KOPT-K1 (cell line): ENCODE data around the gene CR1L.
"Not testable (repeated sequence)": the region's sequence is repeated elsewhere in the genome, so short reads cannot be mapped to it uniquely, and the experiment has no call there.

Experiments
- H3K27ac ChIP-seq: fragments of 200-600 bp; sonication (generic); 2 replicates; pipeline ENCODE4 v1.5.1; 2016; ENCODE audit warnings: antibody characterized with exemption, mild to moderate bottlenecking, low read depth, low read length; ENCODE audit not compliant: poor library complexity, severe bottlenecking
- H3K36me3 ChIP-seq: fragments of 200-600 bp; sonication (generic); 2 replicates; pipeline ENCODE4 v1.5.1; 2017; ENCODE audit warnings: antibody characterized with exemption, mild to moderate bottlenecking, low read length, moderate library complexity; ENCODE audit not compliant: insufficient read depth
- H3K9me3 ChIP-seq: fragments of 200-600 bp; sonication (generic); 2 replicates; pipeline ENCODE4 v1.5.1; 2017; ENCODE audit warnings: antibody characterized with exemption, low read length, mild to moderate bottlenecking; ENCODE audit not compliant: insufficient read depth, poor library complexity, severe bottlenecking

The CR1L gene

DNA sequence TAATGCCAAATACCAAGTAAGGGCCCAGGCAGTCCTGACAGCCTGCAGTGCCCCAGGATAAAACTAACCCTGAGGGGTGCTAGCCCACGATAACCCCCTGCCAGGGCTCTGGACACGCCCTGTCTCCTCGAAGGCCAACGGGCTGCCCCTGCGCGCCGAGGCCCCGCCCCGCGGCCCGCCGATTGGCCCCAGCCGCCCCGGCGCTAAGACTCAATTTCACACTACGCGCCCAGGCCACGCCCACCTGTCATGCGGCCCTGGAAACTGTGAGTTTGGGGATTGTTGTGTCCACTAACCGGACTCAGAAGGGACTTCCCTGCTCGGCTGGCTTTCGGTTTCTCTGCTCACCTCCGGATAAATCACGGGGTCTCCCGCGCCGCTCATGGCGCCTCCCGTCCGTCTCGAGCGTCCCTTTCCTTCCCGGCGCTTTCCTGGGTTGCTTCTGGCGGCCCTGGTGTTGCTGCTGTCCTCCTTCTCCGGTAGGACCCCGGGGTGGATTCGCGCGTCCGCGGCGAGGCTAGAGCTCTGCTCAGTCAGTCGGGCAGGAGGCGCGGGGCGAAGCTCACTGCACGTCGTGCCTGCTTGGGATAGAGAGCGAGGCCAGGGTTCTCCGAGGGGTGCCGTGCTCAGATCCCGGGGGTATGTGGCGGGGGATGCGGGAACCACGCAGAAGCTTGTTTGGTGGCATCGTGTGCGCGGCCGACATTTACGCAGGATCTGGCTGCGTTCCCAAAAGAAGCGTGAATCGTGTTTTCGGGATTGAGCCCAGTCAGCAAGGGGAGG is at the start of gene CR1L:
Gene CR1L (plus strand): TSS at position 282 of the 783 bp plus-strand sequence. CDS start 101 bp downstream, at position 383.
- no peaks in the 10 kb centered on the region for H3K36me3 ChIP-seq
- H3K27ac ChIP-seq, result no peak within 1 kb of the TSS
- no peaks in the 10 kb centered on the region for H3K9me3 ChIP-seq

DNA sequence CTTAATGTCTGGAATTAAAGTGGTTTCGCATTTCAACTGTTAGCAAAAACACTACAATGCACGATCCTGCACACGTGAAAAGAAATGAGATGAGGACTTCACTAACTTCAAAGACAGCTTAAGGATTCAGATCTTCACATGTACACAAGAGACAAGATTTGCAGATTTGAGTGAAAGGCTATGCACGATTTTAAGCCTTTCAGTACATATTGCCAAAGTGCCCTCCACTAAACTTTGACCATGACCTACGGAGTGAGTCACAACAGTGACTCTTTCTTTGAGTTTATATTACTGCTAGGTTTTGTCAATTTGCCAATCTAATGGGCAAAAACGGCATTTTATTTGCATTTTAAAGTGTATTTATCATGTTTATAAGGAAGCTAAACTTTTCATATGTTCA is 41.2 kb upstream of the CR1L start:
- Histone ChIP-seq H3K27ac (no peak overlapping the region), H3K36me3 (no peaks in the 10 kb centered on the region), H3K9me3 (no peaks in the 10 kb centered on the region)

DNA sequence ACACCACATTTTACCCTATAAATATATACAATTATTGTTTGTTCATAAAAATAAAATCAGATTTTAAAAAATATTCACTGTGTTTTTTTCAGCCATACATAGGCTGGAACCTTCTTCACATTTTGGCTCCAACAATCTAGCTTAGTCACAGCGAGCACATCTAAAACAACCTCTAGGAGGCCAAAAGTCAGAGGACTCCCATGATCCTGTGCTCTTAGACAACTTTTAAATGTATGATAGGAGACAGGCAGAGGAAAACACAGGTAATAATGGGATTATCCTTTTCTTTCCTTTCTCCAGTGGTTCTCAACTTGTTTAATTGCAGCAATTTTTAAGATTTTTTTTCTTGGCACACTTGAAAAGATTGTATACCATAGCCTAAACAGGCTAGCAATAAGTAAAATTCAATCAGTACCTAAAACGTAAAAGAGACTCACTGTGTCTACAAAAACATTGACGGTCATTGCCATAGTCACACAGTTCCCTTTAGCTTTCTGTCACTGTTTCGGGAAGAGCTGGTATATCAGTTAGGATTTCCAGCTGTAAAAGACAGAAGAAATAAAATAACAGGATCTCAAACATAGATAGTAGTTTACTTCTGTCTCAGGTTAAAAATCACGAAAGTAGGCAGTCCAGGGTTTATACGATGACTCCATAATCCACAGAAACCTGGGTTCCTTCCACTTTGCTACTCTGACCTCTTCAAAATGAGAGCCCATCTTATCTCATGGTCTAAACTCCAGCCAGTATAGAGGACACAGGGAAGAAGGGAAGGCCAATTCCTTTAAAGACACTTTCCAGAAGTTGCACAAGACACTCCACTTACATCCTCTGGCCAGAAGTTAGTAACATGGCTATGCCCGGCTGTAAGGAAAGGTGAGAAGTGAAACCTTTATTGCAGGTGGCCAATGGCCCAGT is 39.2 kb upstream of the CR1L start:
- Histone ChIP-seq H3K36me3 (no peaks in the 10 kb centered on the region), H3K27ac (no peak overlapping the region), H3K9me3 (no peaks in the 10 kb centered on the region)

DNA sequence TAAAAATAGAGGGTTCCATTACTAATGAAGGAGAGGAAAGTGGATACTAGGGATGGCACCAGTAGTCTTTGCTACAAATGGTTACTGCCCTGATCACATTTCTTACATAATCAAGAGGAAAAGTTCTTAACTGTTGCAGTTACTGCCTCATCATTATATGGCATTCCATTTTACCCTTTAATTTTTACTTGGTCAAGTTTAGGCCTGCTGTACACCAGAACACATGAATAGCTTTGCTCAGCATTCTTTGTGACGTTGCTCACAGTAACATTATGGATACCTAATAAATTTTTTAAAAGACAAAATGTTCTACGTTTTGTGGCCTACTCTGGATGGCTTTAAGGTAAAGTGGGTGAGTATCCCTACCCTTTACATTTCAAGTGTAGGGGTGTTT is 38.6 kb upstream of the CR1L start:
- Histone ChIP-seq H3K9me3 (no peaks in the 10 kb centered on the region), H3K36me3 (no peaks in the 10 kb centered on the region), H3K27ac (no peak overlapping the region)

DNA sequence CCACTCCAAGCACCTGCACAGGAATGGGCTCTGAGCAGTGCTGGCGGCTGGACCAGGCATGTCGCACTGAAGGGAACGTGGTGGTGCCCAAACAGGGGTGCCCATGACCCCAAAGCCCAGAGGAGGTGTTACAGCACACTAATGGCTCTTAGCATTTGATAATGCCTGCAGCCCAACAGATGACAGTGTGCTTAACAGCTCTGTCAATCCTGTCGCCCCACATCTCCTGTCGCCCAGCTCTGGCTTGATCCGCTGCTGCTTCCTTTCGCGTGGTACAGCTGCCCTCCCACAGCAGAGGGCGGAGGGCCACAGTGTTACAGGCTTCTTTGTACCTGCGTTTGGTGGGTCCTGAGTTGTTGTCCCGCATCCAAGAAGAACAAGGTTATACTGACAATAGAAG is 32.2 kb upstream of the CR1L start:
- no peaks in the 10 kb centered on the region for H3K36me3 ChIP-seq
- peaks cover 15% of the 10 kb centered on the region for H3K9me3 ChIP-seq
- no peak overlapping the region for H3K27ac ChIP-seq

DNA sequence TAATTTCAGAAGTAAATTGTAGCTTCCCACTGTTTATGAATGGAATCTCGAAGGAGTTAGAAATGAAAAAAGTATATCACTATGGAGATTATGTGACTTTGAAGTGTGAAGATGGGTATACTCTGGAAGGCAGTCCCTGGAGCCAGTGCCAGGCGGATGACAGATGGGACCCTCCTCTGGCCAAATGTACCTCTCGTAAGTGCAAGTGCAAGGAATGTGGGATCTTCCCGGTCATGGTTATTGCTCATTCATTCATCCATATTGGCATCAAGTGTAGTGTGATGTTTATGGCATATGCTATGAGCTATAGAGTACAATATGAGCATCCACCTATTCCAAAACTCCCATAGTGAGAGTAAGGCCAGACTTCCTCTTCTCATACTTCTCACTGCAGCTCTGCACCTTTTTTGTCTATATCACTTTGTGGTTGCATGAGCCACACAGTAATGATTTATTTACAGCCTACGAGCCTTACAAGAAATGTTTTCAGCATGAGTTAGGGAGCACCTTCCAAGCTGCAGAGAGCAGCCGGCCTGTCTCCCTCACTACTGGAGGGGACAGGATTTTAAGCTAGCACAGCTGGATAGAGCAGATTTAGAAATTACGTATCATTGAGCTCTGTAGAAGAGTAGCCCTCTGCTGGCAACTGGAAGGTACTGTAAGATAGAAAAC is 24.9 kb upstream of the CR1L start:
- Histone ChIP-seq H3K36me3 (no peaks in the 10 kb centered on the region), H3K27ac (no peak overlapping the region), H3K9me3 (no peaks in the 10 kb centered on the region)

DNA sequence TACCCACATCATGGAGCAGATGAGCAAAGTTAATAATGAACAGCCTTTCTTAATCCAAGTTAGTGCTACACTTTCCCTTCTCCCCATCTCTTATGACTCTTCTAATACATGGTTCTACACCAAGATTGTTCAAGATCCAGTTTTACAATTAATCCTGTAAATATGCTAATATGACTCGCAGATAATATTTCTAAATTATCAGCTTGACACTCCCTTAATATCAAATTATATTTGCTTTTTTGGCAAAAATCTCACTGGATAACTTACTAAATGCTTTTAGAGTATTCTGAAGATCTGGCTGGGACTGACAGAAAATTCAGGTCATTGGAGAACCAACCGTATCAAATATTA is 24.4 kb upstream of the CR1L start:
- Histone ChIP-seq H3K27ac (no peak overlapping the region), H3K9me3 (no peaks in the 10 kb centered on the region), H3K36me3 (no peaks in the 10 kb centered on the region)

DNA sequence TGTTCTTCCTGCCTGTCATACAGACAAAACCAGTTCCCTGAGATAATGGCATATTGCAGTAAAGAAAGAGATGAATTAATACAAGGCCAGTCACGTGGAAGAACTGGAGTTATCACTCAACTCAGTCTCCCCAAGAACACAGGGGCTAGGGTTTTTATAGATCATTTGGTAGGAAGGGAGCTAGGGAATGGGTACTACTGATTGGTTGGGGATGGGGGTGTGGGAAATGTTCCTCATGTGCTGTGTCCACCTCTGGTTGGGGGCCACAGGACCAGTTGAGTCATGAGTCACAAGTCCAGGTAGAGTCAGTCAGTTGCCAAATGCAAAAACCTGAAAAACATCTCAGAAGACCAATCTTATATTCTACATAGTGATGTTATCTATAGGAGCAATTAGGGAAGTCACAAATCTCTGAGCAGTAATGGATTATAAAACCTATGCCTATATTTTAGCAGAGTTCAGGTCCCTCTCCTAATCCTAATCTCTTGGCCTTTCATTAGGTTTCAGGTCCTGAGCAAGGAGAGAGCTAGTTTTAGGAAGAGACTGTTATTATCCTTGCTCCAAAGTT is 19.3 kb upstream of the CR1L start:
- not testable (repeated sequence) for H3K9me3 ChIP-seq, H3K36me3 ChIP-seq, H3K27ac ChIP-seq

DNA sequence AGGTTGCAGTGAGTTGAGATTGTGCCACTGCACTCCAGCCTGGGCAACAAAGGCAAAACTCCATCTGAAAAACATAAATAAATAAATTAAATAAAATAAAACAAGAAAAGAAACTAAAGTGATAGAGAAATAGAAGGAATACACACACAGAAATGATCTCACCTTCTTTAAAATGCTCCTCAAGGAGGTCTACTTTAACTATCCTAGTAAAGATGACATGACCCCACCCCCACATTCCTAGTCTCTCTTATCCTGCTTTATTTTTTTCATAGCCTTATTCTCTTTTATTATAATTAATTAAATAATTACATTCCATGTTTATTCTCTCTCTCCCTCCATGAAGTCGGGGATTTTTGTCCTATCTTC is 18.0 kb upstream of the CR1L start:
- no peaks in the 10 kb centered on the region for H3K9me3 ChIP-seq
- no peaks in the 10 kb centered on the region for H3K36me3 ChIP-seq
- no peak overlapping the region for H3K27ac ChIP-seq

DNA sequence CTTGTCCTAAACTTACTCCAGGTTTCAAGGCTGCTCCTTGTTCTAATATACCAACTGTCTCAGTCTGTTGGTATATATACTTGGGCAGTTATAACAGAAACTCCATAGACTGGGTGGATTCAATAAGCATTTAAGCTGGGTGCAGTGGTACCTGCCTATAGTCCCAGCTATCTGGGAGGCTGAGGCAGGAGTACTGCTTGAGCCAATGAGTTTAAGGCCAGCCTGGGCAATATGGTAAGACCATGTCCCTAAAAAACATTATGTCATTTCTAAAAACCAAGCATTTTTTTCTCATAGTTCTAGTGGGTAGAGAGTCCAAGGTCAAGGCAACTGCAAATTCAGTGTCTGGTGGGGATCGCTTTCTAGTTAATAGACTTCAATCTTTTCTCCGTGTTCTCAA is 17.4 kb upstream of the CR1L start:
- no peaks in the 10 kb centered on the region for H3K9me3 ChIP-seq
- H3K36me3 ChIP-seq, result no peaks in the 10 kb centered on the region
- no peak overlapping the region for H3K27ac ChIP-seq

DNA sequence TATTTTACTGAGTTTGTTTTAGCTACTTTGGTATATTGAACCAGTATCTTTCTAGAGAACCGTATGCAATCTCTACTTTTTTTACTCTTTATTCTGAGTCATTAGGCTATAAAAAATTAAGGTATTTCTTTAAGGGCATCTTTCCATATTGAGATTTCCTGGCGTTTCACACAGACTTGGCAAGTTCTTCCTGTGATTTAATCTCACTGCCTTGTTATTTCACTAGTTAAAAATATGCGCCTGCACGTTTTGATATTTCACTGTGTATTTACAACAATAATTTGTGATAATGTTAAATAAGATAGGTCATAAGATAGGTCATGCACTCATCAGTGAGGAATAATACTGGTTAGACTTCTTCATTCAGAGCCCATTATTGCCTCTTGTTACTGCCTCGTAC is 16.2 kb upstream of the CR1L start:
- no peaks in the 10 kb centered on the region for H3K36me3 ChIP-seq
- no peak overlapping the region for H3K27ac ChIP-seq
- H3K9me3 ChIP-seq, result no peaks in the 10 kb centered on the region

DNA sequence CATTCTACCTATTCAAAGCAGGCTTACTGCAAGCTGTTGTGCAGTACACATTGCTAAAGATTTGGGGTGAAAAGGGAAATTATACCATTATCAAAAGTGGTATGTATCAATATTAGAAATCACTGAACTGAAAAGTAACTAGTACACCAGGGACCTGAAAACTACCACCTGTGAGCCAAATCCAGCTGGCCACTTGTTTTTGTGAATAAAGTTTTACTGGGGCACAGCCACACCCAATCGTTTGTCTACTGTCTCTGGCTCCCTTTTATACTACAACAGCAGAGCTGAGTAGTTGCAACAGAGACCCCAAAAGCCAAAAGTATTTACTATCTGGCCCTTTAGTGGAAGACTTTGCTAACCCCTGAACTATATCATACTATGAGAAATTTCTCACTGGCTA is 13.8 kb upstream of the CR1L start:
- Histone ChIP-seq H3K9me3 (no peaks in the 10 kb centered on the region), H3K27ac (no peak overlapping the region), H3K36me3 (no peaks in the 10 kb centered on the region)

DNA sequence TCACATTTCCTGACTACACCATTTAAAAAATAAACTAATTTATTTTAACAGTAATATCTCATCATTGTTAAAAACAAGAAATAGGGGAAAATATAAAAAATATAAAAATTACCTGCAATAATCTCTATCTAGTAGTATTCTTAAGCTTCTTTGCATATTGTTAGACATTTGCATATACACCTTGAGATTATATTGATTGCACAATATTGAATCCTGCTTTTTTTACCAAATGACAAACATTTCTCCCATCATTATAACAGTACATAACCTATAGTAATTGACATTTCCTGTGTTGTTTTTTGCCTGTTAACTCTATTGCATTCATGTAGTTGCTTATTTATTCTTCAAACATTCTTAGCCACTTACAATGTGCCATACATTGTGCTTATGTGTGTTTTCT is 11.7 kb upstream of the CR1L start:
- Histone ChIP-seq H3K9me3 (no peaks in the 10 kb centered on the region), H3K36me3 (no peaks in the 10 kb centered on the region), H3K27ac (no peak overlapping the region)

DNA sequence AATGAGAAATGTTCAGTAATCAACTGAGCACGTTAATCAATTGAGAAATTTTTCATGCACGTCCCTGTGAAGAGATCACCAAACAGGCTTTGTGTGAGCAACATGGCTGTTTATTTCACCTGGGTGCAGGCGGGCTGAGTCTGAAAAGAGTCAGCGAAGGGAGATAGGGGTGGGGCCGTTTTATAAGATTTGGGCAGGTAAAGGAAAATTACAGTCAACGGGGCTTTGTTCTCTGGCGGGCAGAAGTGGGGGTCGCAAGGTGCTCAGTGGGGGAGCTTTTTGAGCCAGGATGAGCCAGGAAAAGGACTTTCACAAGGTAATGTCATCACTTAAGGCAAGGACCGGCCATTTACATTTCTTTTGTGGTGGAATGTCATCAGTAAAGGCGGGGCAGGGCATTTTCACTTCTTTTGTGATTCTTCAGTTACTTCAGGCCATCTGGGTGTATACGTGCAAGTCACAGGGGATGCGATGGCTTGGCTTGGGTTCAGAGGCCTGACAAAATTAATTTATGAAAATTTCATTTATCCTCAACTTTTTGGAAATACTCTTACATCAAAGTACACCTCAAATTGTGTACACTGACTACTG is 11.1 kb upstream of the CR1L start:
- H3K9me3 ChIP-seq, H3K36me3 ChIP-seq, H3K27ac ChIP-seq: not testable (repeated sequence)

DNA sequence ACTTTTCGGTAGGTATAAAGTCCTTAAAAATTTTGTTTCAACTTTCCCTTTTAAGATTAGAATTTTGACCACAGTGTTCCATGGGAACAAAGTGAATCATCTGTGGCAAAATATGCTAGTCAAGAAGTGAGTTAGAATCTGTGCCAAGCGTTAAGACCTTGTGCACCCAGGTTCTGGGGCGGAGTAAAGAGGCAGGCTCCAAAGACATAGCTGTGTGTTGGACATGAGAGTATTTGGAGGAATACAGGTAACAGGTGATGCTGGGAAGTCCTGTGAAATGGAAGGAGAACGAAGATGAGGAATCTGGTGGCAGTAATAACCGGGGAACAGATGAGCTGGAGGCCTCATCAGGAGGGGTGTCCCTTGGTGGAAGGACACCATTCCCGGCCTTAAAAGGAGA is 10.6 kb upstream of the CR1L start:
- not testable (repeated sequence) for H3K9me3 ChIP-seq, H3K27ac ChIP-seq, H3K36me3 ChIP-seq
